GM21723 (cell line): Measurements from ENCODE around the gene GRIN3B.

Experiments used
- ATAC-seq: cut with Tn5 transposase; IDR thresholded peaks from one replicate; pipeline ENCODE4 v1.9.1; 2021; ENCODE audit warnings: mild to moderate bottlenecking, moderate library complexity; ENCODE audit not compliant: unreplicated experiment

GRIN3B gene

DNA sequence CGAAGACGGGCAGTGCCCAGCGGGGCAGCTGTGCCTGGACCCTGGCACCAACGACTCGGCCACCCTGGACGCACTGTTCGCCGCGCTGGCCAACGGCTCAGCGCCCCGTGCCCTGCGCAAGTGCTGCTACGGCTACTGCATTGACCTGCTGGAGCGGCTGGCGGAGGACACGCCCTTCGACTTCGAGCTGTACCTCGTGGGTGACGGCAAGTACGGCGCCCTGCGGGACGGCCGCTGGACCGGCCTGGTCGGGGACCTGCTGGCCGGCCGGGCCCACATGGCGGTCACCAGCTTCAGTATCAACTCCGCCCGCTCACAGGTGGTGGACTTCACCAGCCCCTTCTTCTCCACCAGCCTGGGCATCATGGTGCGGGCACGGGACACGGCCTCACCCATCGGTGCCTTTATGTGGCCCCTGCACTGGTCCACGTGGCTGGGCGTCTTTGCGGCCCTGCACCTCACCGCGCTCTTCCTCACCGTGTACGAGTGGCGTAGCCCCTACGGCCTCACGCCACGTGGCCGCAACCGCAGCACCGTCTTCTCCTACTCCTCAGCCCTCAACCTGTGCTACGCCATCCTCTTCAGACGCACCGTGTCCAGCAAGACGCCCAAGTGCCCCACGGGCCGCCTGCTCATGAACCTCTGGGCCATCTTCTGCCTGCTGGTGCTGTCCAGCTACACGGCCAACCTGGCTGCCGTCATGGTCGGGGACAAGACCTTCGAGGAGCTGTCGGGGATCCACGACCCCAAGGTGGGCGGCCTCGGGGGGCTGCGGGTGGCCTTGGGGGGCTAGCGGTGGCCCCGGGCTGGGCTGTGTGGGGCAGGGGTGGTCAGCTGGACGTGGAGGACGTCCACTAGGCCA is 4.8 kb downstream of the GRIN3B start:
- no peak for ATAC-seq

DNA sequence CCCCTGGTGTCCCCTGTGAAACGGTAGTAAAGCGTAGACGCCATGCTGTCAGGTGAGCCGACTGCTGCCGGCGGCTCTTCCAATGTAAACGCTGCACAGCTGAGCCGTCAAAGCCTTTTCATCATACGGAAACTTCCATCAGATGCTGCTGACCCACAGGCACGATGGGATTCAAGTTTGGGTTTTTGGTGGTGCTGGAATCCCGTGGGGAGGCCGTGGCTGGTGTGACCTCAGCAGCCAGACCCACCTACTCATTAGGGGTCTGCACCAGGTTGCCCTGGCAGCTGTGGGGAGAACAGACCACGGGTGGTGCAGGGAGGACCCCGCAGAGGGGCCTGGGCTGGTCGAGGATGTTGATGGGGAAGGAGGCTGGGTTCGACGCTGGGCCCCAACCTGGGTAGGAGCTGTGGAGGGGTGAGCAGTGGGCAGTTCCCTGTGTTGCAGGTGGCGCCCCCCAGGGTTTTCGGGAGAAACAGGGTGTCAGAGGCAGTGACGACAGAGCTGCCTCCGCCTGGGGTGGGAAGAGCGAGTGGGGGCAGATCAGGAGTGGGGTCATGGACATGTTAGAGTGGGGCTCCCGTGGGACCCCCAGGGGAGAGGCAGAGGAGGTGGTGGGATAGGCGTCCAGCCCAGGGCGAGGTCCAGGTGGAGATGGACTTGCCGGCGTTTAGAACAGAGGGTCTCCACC is 6.6 kb downstream of the GRIN3B start:
- ATAC-seq, result no peak

DNA sequence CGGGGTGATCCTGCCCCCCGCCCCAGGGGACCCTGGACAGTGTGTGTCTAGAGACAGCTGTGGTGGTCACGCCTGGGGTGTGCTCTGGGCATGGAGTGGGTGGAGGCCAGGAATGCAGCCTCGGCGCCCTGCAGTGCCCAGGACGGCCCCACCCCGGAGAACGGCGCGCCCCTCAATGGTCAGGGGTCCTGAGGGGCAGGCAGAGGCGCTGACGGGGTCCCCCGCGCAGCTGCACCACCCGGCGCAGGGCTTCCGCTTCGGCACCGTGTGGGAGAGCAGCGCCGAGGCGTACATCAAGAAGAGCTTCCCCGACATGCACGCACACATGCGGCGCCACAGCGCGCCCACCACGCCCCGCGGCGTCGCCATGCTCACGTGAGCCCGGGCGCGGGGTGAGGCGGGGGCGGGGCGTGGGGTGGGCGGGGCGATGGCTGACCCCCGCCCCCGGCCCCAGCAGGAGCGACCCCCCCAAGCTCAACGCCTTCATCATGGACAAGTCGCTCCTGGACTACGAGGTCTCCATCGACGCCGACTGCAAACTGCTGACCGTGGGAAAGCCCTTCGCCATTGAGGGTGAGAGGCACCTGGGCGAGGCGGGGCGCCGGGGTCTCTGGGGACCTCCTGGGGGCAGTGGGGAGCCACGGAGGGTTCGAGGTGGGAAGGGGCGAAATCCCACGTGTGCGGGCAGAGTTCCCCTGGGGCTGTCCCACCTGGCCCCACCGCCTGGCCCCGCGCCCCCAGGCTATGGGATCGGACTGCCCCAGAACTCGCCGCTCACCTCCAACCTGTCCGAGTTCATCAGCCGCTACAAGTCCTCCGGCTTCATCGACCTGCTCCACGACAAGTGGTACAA is 7.4 kb downstream of the GRIN3B start:
- ATAC-seq, result no peak

DNA sequence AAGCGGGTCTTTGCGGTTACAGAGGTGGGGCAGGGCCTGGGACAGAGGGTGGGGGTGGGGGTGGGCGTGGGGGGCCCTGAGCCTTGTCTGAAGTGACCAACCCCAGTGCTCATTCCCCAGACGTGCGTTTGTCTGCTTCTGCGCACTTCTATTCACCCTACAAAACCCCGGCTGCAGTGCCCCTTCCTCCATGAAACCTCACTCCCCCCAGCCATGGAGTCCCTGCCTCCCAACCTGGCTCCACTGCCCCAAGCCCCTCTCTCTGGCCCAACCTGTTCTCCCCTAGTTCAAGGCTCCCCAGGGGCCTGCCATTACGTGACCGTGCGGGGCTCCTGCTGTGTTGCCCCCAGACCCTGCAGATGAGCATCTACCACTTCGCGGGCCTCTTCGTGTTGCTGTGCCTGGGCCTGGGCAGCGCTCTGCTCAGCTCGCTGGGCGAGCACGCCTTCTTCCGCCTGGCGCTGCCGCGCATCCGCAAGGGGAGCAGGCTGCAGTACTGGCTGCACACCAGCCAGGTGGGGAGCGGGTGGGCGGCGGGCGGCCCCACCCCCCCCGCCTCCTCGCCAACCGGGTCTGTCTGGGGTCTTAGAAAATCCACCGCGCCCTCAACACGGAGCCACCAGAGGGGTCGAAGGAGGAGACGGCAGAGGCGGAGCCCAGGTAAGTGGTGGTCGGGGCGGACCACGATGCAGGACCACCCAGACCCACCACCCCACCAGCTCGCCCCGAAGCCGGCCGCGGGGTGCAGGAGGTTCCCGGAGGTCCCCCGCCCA is 8.2 kb downstream of the GRIN3B start:
- no peak for ATAC-seq

DNA sequence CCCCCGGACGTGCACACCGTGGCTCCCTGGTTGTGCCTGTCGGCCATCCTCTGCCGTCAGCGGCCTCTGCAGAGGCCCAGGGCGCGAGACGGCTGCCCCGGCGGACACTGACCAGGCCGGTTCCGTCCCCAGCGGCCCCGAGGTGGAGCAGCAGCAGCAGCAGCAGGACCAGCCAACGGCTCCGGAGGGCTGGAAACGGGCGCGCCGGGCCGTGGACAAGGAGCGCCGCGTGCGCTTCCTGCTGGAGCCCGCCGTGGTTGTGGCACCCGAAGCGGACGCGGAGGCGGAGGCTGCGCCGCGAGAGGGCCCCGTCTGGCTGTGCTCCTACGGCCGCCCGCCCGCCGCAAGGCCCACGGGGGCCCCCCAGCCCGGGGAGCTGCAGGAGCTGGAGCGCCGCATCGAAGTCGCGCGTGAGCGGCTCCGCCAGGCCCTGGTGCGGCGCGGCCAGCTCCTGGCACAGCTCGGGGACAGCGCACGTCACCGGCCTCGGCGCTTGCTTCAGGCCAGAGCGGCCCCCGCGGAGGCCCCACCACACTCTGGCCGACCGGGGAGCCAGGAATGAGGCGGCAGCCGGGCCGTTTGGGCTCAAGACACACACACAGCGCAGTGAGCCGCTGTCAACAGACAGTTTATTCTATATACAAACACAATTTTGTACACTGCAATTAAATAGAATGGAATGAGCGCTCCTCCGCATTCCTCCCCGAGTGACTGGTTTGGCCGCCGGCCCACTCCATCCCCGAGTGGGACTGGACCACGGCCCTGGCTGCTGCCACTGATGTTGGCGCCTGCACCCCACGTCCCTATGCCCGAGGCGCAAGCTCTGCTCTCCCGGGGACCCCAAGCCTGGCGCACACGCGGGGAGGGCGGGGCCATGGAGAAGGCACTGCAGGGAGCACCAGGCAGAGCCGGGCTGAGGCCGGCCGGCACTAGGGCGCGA is 9.1 kb downstream of the GRIN3B start:
- ATAC-seq, result no peak

DNA sequence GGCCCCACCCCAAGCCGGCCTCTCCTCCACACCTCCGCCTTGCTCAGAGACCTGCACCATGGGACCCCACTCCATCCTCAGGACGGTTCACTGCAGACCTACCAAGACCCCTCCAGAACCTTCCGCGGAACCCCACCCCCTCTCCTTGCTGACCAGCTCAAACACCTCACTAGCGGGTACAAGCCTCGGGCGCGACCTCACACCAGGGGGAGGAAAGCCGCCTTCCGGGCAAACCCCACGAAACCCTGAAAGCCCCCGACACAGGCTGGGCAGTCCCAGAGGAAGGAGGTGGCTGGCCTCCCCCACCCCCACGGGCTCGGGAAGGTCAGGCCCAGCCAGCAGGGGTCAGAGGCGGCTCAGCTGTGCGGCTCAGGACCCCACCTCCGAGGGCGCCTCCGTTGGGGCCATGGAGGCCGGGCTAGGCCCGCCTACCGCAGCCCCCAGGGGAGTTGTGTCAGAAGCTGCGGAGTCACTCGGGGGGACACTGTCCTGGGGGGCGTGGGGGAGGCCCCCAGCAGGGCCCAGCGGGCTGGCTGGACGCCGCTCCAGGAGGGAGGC is 9.8 kb downstream of the GRIN3B start:
- ATAC-seq, result no peak

DNA sequence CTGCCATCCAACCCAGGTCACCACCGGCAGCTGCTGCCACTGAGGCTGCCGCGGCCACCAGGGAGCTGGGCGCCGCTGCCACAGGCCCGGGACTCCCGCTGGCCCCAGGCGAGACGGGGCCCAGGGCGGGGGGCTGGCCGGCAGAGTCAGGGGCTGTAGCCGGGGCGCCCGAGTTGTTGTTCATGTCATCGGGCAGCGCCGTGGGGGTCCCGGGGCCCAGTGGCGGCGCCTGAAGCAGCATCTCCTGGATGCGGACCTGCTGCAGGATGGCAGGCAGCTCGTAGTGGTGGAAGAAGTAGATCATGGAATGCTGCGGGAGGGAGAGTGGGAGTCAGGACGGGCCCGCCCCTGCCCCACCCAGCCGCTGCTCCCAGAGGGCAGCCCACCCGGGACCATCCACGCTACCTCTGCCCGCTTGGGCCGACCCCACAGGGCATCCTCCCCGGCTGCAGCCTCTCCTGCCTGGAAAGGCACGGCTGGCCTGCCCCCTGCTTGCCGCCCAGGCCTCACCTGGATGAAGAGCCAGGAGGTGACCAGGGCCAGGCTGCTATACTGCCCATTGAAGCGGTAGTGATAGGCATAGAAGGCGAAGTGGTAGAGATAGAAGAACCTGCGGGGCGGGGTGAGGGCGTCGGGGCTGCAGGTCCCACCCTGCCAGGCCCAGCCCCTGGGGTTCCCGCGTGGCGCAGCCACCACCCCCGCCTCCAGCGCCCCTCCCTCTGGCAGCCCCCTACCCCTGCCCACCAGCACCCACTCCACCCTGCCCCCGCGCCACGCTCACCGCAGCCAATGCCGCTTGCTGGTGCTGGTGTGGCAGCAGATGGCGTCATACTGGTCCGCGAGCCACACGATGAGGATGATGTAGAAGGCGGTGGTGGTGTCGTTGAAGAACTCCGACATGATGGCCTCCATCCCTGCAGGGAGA is 10.6 kb downstream of the GRIN3B start:
- no peak for ATAC-seq

DNA sequence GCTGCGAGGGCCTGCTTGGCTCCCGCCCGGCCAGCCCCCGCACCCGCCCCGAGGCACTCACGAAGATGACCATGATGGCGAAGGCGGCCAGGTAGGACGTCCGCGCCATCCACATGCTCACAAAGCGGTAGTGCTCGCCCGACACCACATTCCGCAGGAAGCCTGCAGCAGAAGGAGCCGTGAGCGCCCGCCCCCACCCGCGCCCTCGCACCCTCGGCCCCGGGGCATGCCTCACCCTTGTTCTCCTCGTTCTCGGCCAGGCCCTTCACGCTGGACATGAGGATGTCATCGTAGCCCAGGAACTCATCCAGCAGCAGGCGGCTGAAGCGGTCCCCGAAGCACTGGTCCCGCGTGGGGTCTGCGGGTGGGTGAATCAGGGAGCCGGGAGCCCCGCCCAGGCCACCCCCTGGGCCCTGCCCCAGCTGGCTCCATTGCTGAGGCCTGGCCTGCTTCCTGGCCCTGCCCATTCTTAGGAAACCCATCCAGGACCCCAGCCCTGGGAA is 11.7 kb downstream of the GRIN3B start:
- no peak for ATAC-seq

DNA sequence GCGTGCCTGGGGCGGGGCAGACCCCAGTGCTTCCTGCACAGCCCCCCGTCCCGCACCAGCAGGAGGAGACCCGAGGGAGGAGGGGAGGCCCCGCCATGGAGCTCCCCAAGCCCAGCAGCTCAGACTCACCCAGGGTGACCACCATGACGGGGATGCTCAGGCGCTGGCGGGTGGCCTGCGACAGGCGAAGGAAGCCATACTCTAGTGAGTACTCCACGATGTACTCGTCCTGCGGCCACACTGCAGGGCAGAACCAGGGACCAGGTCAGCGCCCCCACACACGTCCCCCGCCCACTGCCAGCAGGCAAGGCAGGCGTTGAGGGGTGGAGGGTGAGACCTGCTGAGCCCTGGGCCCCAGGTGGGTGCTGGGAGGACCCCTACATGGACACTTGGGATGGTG is 12.1 kb downstream of the GRIN3B start:
- ATAC-seq, result no peak

DNA sequence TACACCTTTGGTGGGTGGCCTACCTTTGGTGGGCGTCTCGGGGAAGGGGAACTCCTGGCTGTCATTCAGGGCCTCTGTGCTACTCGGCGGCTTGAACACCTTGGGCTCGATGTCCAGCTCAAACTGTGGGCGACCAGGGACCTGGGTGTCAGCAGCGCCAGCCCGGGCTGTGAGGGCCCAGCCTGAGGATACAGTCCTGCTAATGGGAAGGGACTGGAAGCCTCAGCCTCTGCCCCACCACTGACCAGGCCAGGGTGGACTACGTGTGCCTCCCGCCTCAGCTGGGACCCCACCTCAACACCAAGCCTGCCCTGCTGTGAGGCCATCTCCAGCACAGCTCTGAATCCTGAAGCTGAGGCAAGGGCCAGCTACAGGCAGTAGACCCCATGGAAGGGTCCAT is 13.0 kb downstream of the GRIN3B start:
- ATAC-seq, result no peak

DNA sequence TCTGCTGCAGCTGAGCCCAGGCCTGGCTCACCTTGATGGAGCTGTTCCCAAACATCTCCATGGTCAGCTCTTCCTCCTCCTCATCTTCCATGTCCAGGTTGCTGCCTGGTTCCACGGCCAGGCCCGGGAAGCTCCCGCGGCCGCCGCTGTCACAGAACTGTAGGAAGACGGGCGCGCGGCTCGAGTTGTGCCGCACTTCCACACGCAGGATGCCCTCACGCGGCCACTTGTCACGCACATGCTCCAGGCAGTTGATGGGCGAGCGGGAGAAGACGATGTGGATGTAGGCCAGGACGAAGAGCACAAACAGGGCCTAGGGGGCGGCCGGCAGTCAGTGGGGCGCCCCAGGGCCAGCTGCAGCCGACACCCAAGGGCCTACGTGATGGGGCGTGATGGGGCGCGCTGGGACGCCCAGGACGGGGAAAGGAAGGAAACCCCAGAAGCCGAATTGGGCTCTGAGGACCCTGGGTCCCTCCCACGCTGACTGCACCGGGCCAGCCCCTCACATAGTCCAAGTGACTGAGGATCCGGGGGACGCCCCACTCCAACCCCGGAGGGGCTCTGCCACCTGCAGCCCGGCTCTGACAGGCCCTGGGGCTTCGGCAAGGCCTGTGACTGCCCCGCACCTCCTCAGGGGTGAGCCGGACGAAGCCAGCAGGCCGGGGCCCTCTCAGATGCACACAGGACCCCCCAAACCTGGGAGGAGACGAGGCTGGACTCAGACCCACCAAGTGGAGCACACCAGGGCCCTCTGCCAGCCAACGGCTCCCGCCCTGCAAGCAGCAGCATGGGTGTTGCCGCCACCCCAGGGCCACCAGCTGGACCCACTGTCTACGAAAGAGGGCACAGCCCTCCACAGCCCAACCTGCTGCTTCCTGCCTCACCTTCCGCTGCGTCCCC is 14.2 kb downstream of the GRIN3B start:
- no peak for ATAC-seq

DNA sequence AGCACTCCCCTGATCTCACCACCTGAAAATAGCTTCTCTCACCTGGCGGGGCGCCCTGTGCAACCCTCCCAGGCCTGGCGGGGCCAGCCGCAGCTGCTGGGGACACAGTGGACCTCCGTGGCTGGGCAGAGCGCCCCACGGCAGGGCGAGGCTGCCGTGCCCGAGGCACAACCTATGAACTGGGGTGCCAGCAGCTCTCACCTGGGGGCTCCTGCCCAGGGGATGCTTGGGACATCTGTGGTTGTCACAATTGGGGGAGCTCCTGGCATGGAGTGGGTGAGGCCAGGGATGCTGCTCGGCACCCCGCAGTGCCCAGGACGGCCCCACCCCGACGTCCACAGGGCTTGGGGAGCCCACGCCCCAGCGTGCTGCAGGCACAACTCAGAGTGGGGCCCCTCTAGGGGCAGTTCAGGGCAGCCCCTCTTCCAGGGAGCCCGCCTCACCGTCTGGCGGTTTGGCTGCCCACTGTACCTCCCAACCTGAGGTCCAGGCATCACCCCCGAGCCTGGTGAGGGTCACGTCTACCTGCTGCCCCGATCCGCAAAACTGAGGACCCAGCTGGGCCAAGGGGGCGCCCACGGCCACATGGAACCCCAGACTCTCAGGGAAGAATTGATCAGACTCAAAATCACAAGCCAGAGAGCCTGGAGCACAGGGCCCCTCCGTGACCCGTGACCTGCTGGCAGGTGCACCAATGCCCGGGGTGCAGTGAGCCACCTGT is 15.0 kb downstream of the GRIN3B start:
- ATAC-seq, result no peak

DNA sequence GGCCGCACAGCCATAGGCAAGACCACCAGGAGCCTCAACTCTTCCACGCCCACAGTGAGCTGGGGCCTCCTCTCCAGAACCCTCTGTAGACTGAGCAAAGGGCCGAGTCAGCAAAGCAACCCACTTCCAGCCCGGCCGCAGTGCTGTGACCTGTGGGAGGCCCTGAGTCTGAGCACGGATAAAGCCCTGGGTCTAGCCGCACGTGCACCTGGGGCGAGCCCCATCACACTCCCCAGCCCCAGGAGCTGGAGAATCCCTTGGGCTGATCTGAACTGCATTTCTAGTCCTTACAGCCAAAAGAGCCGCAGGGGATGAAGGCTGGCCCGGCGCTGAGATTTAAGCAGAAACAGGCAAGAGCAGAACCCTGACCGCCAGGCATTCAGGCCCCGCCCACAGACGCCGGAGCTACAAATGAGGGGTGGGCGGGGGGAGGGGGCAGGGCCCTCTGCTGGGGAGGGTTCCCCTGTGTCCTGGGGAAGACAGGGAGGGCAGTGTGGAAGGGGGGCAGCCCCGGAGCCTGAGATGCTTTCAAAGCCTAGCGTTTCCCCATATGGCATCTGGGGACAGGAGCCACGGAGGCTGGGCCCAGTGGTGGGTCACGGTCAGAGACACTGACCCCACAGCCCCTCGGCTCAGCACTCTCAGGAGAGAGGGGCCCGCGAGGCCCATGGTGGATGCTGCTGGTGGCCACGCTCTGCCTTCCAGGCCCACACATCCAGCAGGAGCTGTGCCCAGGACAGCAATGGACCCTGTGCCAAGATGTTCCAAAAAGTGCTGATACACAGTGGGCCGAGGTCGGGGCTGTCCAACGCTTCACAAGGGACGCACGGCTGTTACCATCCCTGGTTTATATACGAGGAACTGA is 15.8 kb downstream of the GRIN3B start:
- ATAC-seq, result no peak

DNA sequence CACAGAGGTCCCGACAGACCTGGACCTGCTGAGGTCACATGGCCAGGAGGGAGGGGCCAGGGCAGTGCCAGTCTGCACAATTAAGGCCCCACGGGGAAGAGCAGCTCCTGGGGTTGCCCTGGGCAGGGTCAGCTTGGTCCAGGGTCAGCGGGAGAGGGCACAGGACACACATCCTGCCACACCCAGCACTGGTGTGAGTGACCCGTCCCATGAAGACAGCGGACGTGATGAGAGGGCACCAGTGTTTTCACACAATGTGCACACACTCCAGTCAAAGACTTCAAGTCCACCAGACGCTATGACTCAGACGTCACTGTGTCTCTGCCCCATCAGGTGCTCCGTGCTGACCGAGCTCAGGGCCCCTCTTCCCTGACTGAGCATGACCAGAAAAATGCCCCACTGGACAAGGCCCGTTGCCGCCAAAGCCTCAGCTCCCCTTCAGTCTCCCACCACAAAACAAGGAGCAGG is 16.5 kb downstream of the GRIN3B start:
- no peak for ATAC-seq
